Left forelimb (tissue), 1 donor: ENCODE data around the gene NOCT.
"Not testable (repeated sequence)": the region's sequence is repeated elsewhere in the genome, so short reads cannot be mapped to it uniquely, and the experiment has no call there.

Source experiments
- DNase-seq: peaks from one replicate; pipeline ENCODE4 v3.0.0-alpha.2; 2018; ENCODE audit warnings: low spot score

The NOCT gene

GRCh38 chr4:139048026-139048425, 32.4 kb downstream of the NOCT start:
- no peak for DNase-seq

- DNase-seq = no peak
These were observed 34.9 kb downstream of the NOCT start for GRCh38 chr4:139050446-139050845.

GRCh38 chr4:139053909-139054308, 38.3 kb downstream of the NOCT start:
- DNase-seq = no peak

GRCh38 chr4:139054791-139055505, 39.4 kb downstream of the NOCT start:
- no peak for DNase-seq

GRCh38 chr4:139059026-139059425, 43.4 kb downstream of the NOCT start:
- not testable (repeated sequence) for DNase-seq

- DNase-seq = no peak
These were observed 45.0 kb downstream of the NOCT start for GRCh38 chr4:139060591-139060990.

- DNase-seq = no peak
These were observed 60.6 kb downstream of the NOCT start for GRCh38 chr4:139076016-139076744.

- no peak for DNase-seq
These were observed 62.2 kb downstream of the NOCT start for GRCh38 chr4:139077567-139078355.

- DNase-seq = no peak
These were observed 63.3 kb downstream of the NOCT start for GRCh38 chr4:139078926-139079325.

GRCh38 chr4:139082750-139083606, 67.4 kb downstream of the NOCT start:
- DNase-seq = peak; percentile 96

GRCh38 chr4:139083607-139083955, 68.0 kb downstream of the NOCT start:
- DNase-seq = peak; percentile 82

- peak; percentile 92 for DNase-seq
These were observed 68.6 kb downstream of the NOCT start for GRCh38 chr4:139083956-139084803.

GRCh38 chr4:139084804-139085093, 69.2 kb downstream of the NOCT start:
- no peak for DNase-seq

- no peak for DNase-seq
These were observed 69.6 kb downstream of the NOCT start for GRCh38 chr4:139085141-139085540.

GRCh38 chr4:139092271-139092670, 76.7 kb downstream of the NOCT start:
- DNase-seq = no peak
